Stimulated activated CD4-positive, alpha-beta T cell treated with anti-CD3 and anti-CD28 coated beads, Interleukin-12 subunit alpha, Interleukin-12 subunit beta, amount 100 ng/mL, for 48 hours (primary cell): ENCODE data around the gene LDLRAD4.
"Not testable (repeated sequence)": the region's sequence is repeated elsewhere in the genome, so short reads cannot be mapped to it uniquely, and the experiment has no call there.

ENCODE experiments used
- DNase-seq, 3 donors: peaks; one replicate each; pipeline ENCODE4 v3.0.0-alpha.2; 2020; ENCODE audit warnings: low read depth in 2 of 3, low spot score in 1 of 3

Gene LDLRAD4

GRCh38 chr18:13643261-13643751 lies 424.7 kb downstream of the LDLRAD4 start:
- no peak for DNase-seq

GRCh38 chr18:13645093-13645492 lies 426.5 kb downstream of the LDLRAD4 start:
- no peak for DNase-seq

- DNase-seq = no peak
Observed at GRCh38 chr18:13646633-13647032, 428.1 kb downstream of the LDLRAD4 start.

GRCh38 chr18:13647761-13648160 lies 429.2 kb downstream of the LDLRAD4 start:
- no peak for DNase-seq

GRCh38 chr18:13649397-13650390 lies 431.1 kb downstream of the LDLRAD4 start:
- DNase-seq = no peak

- DNase-seq = no peak
Observed at GRCh38 chr18:13653746-13654433, 435.3 kb downstream of the LDLRAD4 start.

GRCh38 chr18:13657974-13658373 lies 439.4 kb downstream of the LDLRAD4 start:
- DNase-seq = no peak

- DNase-seq = no peak
Observed at GRCh38 chr18:13658436-13659204, 440.1 kb downstream of the LDLRAD4 start.

- no peak for DNase-seq
Observed at GRCh38 chr18:13660510-13660909, 441.9 kb downstream of the LDLRAD4 start.

GRCh38 chr18:13661051-13661778 lies 442.7 kb downstream of the LDLRAD4 start:
- no peak for DNase-seq

GRCh38 chr18:13661779-13662256 lies 443.3 kb downstream of the LDLRAD4 start:
- DNase-seq = no peak

- no peak for DNase-seq
Observed at GRCh38 chr18:13672657-13673056, 454.1 kb downstream of the LDLRAD4 start.

- no peak for DNase-seq
Observed at GRCh38 chr18:13676471-13676870, 457.9 kb downstream of the LDLRAD4 start.

- DNase-seq = not testable (repeated sequence)
Observed at GRCh38 chr18:13677350-13677749, 458.8 kb downstream of the LDLRAD4 start.

GRCh38 chr18:13680612-13681011 lies 462.1 kb downstream of the LDLRAD4 start:
- DNase-seq = no peak

- no peak for DNase-seq
Observed at GRCh38 chr18:13681701-13682100, 463.1 kb downstream of the LDLRAD4 start.

GRCh38 chr18:13684546-13684945 lies 466.0 kb downstream of the LDLRAD4 start:
- no peak for DNase-seq

- no peak for DNase-seq
Observed at GRCh38 chr18:13688191-13689136, 469.9 kb downstream of the LDLRAD4 start.

- not testable (repeated sequence) for DNase-seq
Observed at GRCh38 chr18:13690060-13690459, 471.5 kb downstream of the LDLRAD4 start.
